ENCODE results near the gene HIGD2A.

DNA sequence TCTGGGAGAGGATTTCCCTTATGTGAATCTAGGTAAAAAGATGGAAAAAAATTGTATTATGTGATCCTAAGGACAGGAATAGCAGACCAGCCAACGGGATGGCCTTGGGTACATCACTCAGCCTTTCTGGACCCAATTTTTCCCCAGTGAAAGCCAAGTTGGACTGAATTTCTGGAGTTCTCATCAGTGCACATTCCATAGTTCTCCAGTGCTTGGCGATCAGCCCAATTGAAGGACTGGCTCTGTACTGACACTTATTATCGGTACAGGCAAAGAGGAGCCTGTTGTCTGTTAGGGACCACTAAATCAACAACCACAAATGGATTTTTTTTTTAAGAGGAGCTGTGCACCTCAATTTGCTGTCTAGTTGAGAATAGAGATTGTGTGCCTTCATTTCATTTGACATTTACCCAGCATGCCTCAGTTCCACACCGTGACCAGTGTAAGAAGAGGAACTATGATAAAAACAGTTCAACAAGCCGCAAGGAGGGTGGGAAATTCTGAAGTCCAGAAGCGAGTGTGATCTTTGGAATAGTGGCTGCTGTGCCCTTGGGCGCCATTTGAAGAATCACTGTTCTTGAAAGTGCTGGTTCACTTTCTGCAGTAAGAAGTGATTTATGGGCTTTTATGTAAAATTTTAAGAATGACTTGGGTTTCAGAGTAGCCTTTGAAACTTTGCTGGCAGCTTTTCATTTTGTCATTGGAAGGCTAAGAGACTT is 15.3 kb upstream of the HIGD2A start:
- TF ChIP-seq, protein P1, sequence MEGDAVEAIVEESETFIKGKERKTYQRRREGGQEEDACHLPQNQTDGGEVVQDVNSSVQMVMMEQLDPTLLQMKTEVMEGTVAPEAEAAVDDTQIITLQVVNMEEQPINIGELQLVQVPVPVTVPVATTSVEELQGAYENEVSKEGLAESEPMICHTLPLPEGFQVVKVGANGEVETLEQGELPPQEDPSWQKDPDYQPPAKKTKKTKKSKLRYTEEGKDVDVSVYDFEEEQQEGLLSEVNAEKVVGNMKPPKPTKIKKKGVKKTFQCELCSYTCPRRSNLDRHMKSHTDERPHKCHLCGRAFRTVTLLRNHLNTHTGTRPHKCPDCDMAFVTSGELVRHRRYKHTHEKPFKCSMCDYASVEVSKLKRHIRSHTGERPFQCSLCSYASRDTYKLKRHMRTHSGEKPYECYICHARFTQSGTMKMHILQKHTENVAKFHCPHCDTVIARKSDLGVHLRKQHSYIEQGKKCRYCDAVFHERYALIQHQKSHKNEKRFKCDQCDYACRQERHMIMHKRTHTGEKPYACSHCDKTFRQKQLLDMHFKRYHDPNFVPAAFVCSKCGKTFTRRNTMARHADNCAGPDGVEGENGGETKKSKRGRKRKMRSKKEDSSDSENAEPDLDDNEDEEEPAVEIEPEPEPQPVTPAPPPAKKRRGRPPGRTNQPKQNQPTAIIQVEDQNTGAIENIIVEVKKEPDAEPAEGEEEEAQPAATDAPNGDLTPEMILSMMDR (IDR thresholded peaks at IDR 0.05): no peak
- no peak for TF ChIP-seq ZFX (IDR thresholded peaks at IDR 0.05; ENCODE audit: borderline replicate concordance)
